NCI-H526 treated with DMSO at 0.1 percent for 48 hours (cell line): ENCODE results near the gene PALM3.

Experiments
- DNase-seq: peaks from one replicate; lab custom pipeline; 2025; lab: John Stamatoyannopoulos, UW

The PALM3 gene

GRCh38 chr19:14089412-14089661 is 27.5 kb upstream of the PALM3 start:
- no peak for DNase-seq

- no peak for DNase-seq
These were observed 26.9 kb upstream of the PALM3 start for GRCh38 chr19:14088634-14089411.

- DNase-seq, result no peak
These were observed 24.2 kb upstream of the PALM3 start for GRCh38 chr19:14086098-14086497.

GRCh38 chr19:14085309-14085995 is 23.6 kb upstream of the PALM3 start, which contains the start of gene C19orf67:
Gene C19orf67, minus strand, starts transcription at chr19:14085783. Its CDS starts 156 bp downstream, at chr19:14085627.
- DNase-seq, result no peak

GRCh38 chr19:14082675-14082960 is 20.7 kb upstream of the PALM3 start:
- no peak for DNase-seq

- DNase-seq, result no peak
These were observed 20.2 kb upstream of the PALM3 start for GRCh38 chr19:14081797-14082674.

- DNase-seq, result peak; percentile 88
These were observed 19.3 kb upstream of the PALM3 start for GRCh38 chr19:14080887-14081796.

GRCh38 chr19:14078411-14078810 is 16.5 kb upstream of the PALM3 start:
- DNase-seq, result no peak

GRCh38 chr19:14073925-14074838 is 12.3 kb upstream of the PALM3 start:
- no peak for DNase-seq

GRCh38 chr19:14073261-14073924 is 11.5 kb upstream of the PALM3 start:
- no peak for DNase-seq

- DNase-seq, result no peak
These were observed 10.8 kb upstream of the PALM3 start, which contains the start of gene MISP3 for GRCh38 chr19:14072535-14073260. Gene MISP3, plus strand, starts transcription at chr19:14072786. Its CDS starts 524 bp downstream, at chr19:14073310.

GRCh38 chr19:14070268-14071050 is 8.6 kb upstream of the PALM3 start:
- no peak for DNase-seq

GRCh38 chr19:14066134-14066533 is 4.3 kb upstream of the PALM3 start:
- DNase-seq, result no peak

- no peak for DNase-seq
These were observed 1.2 kb upstream of the PALM3 start for GRCh38 chr19:14063105-14063504.

- DNase-seq, result no peak
These were observed 631 bp upstream of the PALM3 start for GRCh38 chr19:14062558-14062855.

- DNase-seq, result no peak
These were observed 661 bp downstream of the PALM3 start for GRCh38 chr19:14061081-14061749.

GRCh38 chr19:14059652-14060155 is 2.2 kb downstream of the PALM3 start:
- DNase-seq, result no peak

GRCh38 chr19:14059093-14059480 is 2.8 kb downstream of the PALM3 start:
- no peak for DNase-seq
